GM12873 (cell line): ENCODE results near the gene CERK.

Experiments used
- CTCF ChIP-seq: IDR thresholded peaks from 2 replicates; pipeline ENCODE4 v1.5.1; 2012; ENCODE audit warnings: low read depth, mild to moderate bottlenecking, moderate library complexity, low read length, control low read depth; ENCODE audit not compliant: insufficient read depth; ENCODE audit errors: missing control alignments

The CERK gene

GRCh38 chr22:46747646-46748045 is 9.6 kb upstream of the CERK start:
- TF ChIP-seq CTCF: no peak

- TF ChIP-seq CTCF: no peak
Measured at GRCh38 chr22:46746620-46747019, 8.6 kb upstream of the CERK start.

- no peak for TF ChIP-seq CTCF
Measured at GRCh38 chr22:46746192-46746591, 8.1 kb upstream of the CERK start.

- no peak for TF ChIP-seq CTCF
Measured at GRCh38 chr22:46744581-46744980, 6.5 kb upstream of the CERK start.

GRCh38 chr22:46742576-46743221 is 4.6 kb upstream of the CERK start:
- no peak for TF ChIP-seq CTCF

- no peak for TF ChIP-seq CTCF
Measured at GRCh38 chr22:46741974-46742519, 4.0 kb upstream of the CERK start.

GRCh38 chr22:46740910-46741780 is 3.1 kb upstream of the CERK start:
- TF ChIP-seq CTCF: no peak
